K562 (cell line): Measurements from ENCODE around the gene EEF1A1. TPM values are rescaled to one million over a fixed set of nuclear protein-coding genes. Genes with fewer than 3 reads are reported as not detected.

Experiments used
- ARHGAP35 ChIP-seq: fragments of 450-650 bp; IDR thresholded peaks from 2 replicates; pipeline ENCODE4 v1.6.1; 2018; ENCODE audit not compliant: partially characterized antibody
- COPS2 ChIP-seq: fragments of 450-650 bp; conservative IDR thresholded peaks from 2 replicates; pipeline ENCODE4 v1.6.1; 2016; ENCODE audit warnings: mild to moderate bottlenecking, moderate library complexity
- CTCFL ChIP-seq: IDR thresholded peaks from 2 replicates; pipeline ENCODE4 v1.6.1; 2011; ENCODE audit warnings: borderline replicate concordance, low read depth, mild to moderate bottlenecking, moderate library complexity, low read length; ENCODE audit not compliant: insufficient read depth, poor library complexity, severe bottlenecking
- EWSR1 ChIP-seq: fragments of 450-650 bp; IDR thresholded peaks from 2 replicates; pipeline ENCODE4 v1.6.1; 2018; ENCODE audit warnings: borderline replicate concordance, mild to moderate bottlenecking, low read depth, moderate library complexity; ENCODE audit not compliant: partially characterized antibody
- EZH2 ChIP-seq: IDR thresholded peaks from 2 replicates; pipeline ENCODE4 v1.6.1; 2012; ENCODE audit warnings: low read depth, mild to moderate bottlenecking, inconsistent platforms, low read length, borderline replicate concordance
- HNRNPH1 ChIP-seq: fragments of 200-400 bp; formaldehyde crosslinking; optimal IDR thresholded peaks from 2 replicates; pipeline ENCODE3; 2017; ENCODE audit warnings: low read depth, mild to moderate bottlenecking, low read length, moderate library complexity
- KDM5B ChIP-seq: fragments of 200-600 bp; sonication (generic); IDR thresholded peaks from 2 replicates; pipeline ENCODE4 v1.6.1; 2012; ENCODE audit warnings: low read depth, mild to moderate bottlenecking, moderate library complexity, low read length, control low read depth, inconsistent platforms; ENCODE audit not compliant: insufficient replicate concordance
- MEIS2 ChIP-seq: fragments of 450-650 bp; IDR thresholded peaks from 2 replicates; pipeline ENCODE4 v1.6.1; 2014; ENCODE audit warnings: mild to moderate bottlenecking; ENCODE audit not compliant: partially characterized antibody
- MYNN ChIP-seq, 2 experiments: sonication (generic); formaldehyde crosslinking in 1 of 2; IDR thresholded peaks; 2 replicates each; pipeline versions ENCODE4 v1.5.0 to v1.6.1; 2016 to 2020; ENCODE audit warnings: antibody characterized with exemption in 1 of 2, missing genetic modification reagents in 1 of 2
- NFIX ChIP-seq: fragments of 250-450 bp; sonication (Bioruptor Pico); IDR thresholded peaks from 2 replicates; pipeline ENCODE4 v1.4.0; 2020; ENCODE audit warnings: low read depth, mild to moderate bottlenecking, moderate library complexity
- PTRF ChIP-seq: fragments of 450-650 bp; IDR thresholded peaks from 2 replicates; pipeline ENCODE4 v1.6.1; 2016; ENCODE audit warnings: mild to moderate bottlenecking, missing genetic modification characterization, missing compliant biosample characterization
- RAD21 ChIP-seq, 2 experiments: fragments of 250-450 bp in 1 of 2; fragments of 450-650 bp in 1 of 2; sonication (Bioruptor Pico) in 1 of 2; formaldehyde crosslinking in 1 of 2; IDR thresholded peaks in 1 of 2; conservative IDR thresholded peaks in 1 of 2; 2 replicates each; pipeline versions ENCODE4 v1.4.0 to v1.8.0; 2020 to 2022; ENCODE audit warnings: mild to moderate bottlenecking in 2 of 2, moderate library complexity in 1 of 2
- RFX5 ChIP-seq: IDR thresholded peaks from 2 replicates; pipeline ENCODE4 v1.6.1; 2011; ENCODE audit warnings: low read depth, mild to moderate bottlenecking, improper control_type of control experiment, low read length
- SNAPC5 ChIP-seq: fragments of 250-450 bp; sonication (Bioruptor Pico); IDR thresholded peaks from 2 replicates; pipeline ENCODE4 v1.8.0; 2021; ENCODE audit warnings: moderate library complexity, mild to moderate bottlenecking, inconsistent platforms
- TBL1XR1 ChIP-seq, 2 experiments: IDR thresholded peaks; 2 replicates each; pipeline ENCODE4 v1.6.1; 2012; ENCODE audit warnings: improper control_type of control experiment in 2 of 2, low read length in 2 of 2, mild to moderate bottlenecking in 1 of 2
- YBX1 ChIP-seq: fragments of 450-650 bp; IDR thresholded peaks from 2 replicates; pipeline ENCODE4 v1.7.1; 2016; ENCODE audit warnings: mild to moderate bottlenecking
- ZBTB49 ChIP-seq: sonication (generic); formaldehyde crosslinking; IDR thresholded peaks from 2 replicates; pipeline ENCODE4 v1.8.0; 2022; ENCODE audit warnings: missing genetic modification reagents, mild to moderate bottlenecking, borderline replicate concordance
- ZBTB8A ChIP-seq: fragments of 450-650 bp; IDR thresholded peaks from 2 replicates; pipeline ENCODE4 v1.6.1; 2018; ENCODE audit warnings: mild to moderate bottlenecking, moderate library complexity; ENCODE audit not compliant: partially characterized antibody
- ZNF232 ChIP-seq: sonication (generic); formaldehyde crosslinking; IDR thresholded peaks from 2 replicates; pipeline ENCODE4 v1.8.0; 2022; ENCODE audit warnings: mild to moderate bottlenecking, missing genetic modification reagents
- polyA plus RNA-seq, 8 experiments: library from polyadenylated mRNA; depleted of rRNA in 4 of 8; stranded (reverse) in 5 of 8; unstranded in 3 of 8; fragments of >200 nt; fragmentation: Nextera tagmentation in 2 of 8; fragmentation: Illumina TruSeq in 1 of 8; extraction: Ambion mirVana in 2 of 8; extraction: Trizol in 1 of 8; gene quantifications; 2 replicates each; pipeline versions ENCODE4 v1.2.1 to v1.2.3, GENCODE V29; 2011 to 2014; ENCODE audit warnings: inconsistent platforms in 1 of 8, missing spikeins in 1 of 8
- total RNA-seq, 7 experiments: library from RNA; depleted of rRNA in 6 of 7; stranded (reverse); fragments of >200 nt in 6 of 7; fragmentation: Illumina TruSeq in 2 of 7; extraction: Trizol in 2 of 7; gene quantifications; 2 replicates each; pipeline versions ENCODE4 v1.2.1 to v1.2.3, GENCODE V29; 2011 to 2021; ENCODE audit warnings: low replicate concordance in 1 of 7

Gene EEF1A1
- total and polyA plus RNA-seq, 9 of the 15 experiments (the other 6 are each of a cell fraction or from before 2014, with no cell fraction given) = 6,453 to 17,323 (median 11,082) TPM

- TF ChIP-seq KDM5B (no peak), RAD21 (CRISPR knock-in tag; conservative IDR thresholded peaks at IDR 0.05 in 1 of 2, IDR thresholded peaks at IDR 0.05 in 1 of 2) (no peak), EWSR1 (no peak), ZBTB8A (no peak), ZNF232 (no peak), MYNN (IDR thresholded peaks at IDR 0.05) (peak; percentile 10; the same call in 1 of the 2 replicates), MYNN (CRISPR knock-in tag; IDR thresholded peaks at IDR 0.05) (no peak), ARHGAP35 (no peak), HNRNPH1 (no peak), COPS2 (no peak), RFX5 (no peak), NFIX (no peak), MEIS2 (no peak), TBL1XR1 (IDR thresholded peaks at IDR 0.05; ENCODE audit: low read length in 2 of 2) (no peak), CTCFL (no peak), ZBTB49 (CRISPR knock-in tag) (no peak), EZH2 (no peak), SNAPC5 (CRISPR knock-in tag) (no peak), PTRF (tag) (no peak), YBX1 (no peak)
Measured at GRCh38 chr6:73514746-73515110, 6.1 kb downstream of the EEF1A1 start (continued).
